ENCODE data around the gene RASAL1.

The RASAL1 gene

GRCh38 chr12:113135178-113136127 lies at the start of gene RASAL1:
Gene RASAL1, minus strand, starts transcription at chr12:113135761. Its CDS starts 299 bp downstream, at chr12:113135462.
- peak; percentile 78 for DNase-seq

GRCh38 chr12:113184900-113185179 lies 49.3 kb upstream of the RASAL1 start:
- DNase-seq = peak; percentile 91

DNA sequence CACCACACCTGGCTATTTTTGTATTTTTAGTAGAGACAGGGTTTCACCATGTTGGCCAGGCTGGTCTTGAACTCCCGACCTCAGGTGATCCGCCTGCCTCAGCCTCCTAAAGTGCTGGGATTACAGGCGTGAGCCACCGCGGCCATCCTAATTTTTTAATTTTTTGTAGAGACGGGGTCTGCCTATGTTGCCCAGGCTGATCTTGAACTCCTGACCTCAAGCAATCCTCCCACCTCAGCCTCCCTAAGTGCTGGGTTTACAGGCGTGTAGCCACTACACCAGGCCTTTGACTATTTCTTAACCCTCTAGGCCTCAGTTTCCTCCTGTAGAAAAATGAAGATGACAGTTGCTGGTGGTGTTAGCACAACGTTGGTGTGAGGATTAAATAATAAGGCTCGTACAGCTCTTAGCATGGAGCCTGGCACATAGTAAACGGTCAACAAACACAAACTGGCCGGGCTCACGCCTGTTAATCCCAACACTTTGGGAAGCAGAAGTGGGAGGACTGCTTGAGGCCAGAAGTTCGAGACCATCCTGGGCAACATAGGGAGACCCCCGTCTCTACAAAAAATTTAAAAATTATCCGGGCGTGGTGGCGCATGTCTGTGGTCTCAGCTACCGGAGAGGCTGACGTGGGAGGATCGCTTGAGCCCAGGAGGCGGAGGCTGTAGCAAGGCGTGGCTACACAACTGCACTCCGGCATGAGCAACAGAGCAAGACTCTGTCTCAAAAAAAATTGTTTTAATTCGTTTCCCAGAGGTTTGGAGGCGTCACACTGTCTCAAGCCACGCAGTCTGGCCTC lies 48.7 kb upstream of the RASAL1 start:
- DNase-seq = no peak

GRCh38 chr12:113183030-113183589 lies 47.5 kb upstream of the RASAL1 start:
- DNase-seq = no peak

GRCh38 chr12:113181975-113182374 lies 46.4 kb upstream of the RASAL1 start:
- DNase-seq = no peak

GRCh38 chr12:113180333-113180732 lies 44.8 kb upstream of the RASAL1 start:
- no peak for DNase-seq

DNA sequence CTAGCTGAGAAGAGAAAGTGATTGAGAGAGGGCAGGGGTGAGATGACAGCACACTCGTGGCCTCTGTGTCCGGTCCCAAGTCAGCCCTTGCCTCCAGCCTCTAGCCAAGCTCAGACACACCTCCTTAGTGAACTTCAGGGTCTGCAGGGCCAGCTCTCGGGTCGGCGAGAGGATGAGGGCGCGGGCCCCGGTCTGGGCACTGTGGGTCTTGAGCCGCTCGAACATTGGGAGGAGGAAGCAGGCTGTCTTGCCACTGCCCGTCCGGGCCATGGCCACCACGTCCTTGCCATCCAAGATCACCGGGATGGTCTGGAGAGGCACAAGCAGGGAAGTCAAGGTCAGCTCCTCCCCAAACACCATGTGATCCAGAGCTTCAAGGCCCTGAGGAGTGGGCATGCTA lies 43.5 kb upstream of the RASAL1 start:
- DNase-seq = no peak

DNA sequence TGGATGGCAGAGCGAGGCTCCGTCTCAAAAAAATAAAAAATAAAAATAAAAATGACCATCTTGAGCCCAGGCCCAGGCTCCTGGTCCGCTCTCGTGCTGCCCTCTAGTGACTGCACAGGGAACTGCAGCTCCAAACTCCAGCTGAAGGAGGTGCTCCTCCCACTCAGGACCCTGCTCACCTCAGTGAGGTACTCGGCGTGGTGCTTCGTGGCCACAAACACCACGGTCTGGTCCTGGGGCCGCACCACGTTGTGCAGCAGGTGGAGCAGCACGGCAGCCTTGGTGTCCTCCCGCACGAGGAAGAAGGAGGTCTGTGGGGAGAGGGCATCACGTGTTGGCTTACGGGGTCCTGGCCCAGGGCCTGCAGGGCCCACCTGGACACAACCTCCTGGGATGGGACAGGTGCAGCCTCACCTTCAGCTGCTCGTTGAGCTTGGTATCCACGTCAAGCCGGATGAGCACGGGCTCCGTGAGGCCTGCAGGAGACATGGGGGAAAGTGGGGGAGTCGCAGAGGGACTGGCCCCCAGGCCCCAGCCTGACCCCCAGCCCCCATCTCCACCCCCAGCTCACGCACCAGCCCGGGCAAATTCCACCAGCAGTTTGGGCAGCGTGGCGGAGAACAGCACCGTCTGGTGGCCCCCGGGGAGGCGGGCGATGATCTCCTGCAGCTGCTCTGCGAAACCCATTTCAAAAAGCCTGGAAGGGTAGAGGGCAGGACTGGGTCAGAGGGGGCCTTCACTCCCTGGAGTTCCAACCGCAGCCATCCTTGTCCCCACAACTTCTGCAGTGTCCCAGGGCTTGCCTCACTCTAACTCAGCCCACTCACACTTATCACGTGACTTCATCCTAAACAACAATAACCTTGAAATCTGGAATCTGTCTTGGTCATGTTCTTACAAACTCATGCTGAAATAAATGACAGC lies 39.2 kb upstream of the RASAL1 start:
- peak; percentile 80 for DNase-seq

DNA sequence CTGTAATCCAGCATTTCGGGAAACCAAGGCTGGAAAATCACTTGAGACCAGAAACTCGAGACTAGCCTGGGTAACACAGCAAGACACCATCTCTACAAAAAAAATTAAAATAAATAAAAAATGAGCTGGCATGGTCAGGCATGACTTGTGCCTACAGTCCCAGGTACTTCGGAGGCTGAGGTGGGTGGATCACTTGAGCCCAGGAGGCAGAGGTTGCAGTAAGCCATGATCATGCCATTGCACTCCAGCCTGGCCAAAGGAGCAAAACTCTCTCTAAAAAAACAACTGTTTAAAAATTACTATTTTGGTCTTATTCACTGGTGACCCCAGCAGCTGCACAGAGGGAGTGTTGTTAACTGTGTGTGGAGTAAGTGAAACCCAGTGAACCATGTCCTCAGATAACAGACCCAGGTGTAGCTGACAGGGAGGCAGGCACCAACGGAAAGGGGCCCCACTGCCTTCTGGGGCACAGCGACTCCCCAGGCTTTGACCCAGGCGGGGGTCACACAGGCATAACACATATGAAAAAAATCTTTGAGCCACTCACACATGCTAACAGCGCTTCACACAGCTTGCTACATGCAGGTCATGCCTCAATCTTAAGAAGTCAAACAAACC lies 37.6 kb upstream of the RASAL1 start:
- no peak for DNase-seq

- no peak for DNase-seq
Observed at GRCh38 chr12:113172185-113172584, 36.6 kb upstream of the RASAL1 start.

GRCh38 chr12:113171543-113171942 lies 36.0 kb upstream of the RASAL1 start:
- no peak for DNase-seq

GRCh38 chr12:113170926-113171325 lies 35.4 kb upstream of the RASAL1 start:
- no peak for DNase-seq

DNA sequence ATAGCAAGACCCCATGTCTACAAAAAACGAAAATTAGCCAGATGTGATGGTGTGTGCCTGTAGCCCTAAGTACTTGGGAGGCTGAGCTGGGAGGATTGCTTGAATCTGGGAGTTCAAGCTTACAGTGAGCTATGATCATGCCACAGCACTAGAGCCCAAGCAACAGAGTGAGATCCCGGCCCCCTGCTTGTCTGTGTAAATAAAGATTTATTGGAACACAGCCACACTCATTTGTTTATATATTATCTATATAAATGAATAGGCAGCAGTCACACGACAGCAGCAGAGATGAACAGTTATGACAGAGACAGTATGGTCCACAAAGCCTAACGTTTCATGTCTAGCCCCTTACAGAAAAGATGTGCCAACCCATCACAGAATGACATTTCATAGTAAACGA lies 34.9 kb upstream of the RASAL1 start:
- no peak for DNase-seq

DNA sequence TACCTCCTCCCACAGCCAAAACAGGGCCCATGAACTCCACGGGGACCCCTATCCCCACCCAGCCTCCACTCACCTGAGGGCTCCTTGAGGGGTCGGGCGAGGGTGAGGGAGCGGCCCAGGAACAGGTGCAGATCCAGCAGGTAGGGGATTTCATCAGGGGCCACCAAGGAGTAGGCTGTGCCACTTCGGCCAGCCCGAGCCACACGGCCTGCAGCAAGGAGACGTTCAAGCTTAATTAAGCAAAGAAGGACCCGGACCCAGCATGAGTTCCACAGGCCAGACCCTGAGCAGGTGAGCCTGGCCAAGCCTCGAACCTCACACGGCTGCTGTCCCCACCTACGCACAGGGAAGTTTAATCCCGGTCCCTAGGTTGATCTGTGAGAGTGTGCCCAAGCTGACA lies 34.1 kb upstream of the RASAL1 start:
- DNase-seq = no peak

GRCh38 chr12:113167868-113168267 lies 32.3 kb upstream of the RASAL1 start:
- DNase-seq = no peak

DNA sequence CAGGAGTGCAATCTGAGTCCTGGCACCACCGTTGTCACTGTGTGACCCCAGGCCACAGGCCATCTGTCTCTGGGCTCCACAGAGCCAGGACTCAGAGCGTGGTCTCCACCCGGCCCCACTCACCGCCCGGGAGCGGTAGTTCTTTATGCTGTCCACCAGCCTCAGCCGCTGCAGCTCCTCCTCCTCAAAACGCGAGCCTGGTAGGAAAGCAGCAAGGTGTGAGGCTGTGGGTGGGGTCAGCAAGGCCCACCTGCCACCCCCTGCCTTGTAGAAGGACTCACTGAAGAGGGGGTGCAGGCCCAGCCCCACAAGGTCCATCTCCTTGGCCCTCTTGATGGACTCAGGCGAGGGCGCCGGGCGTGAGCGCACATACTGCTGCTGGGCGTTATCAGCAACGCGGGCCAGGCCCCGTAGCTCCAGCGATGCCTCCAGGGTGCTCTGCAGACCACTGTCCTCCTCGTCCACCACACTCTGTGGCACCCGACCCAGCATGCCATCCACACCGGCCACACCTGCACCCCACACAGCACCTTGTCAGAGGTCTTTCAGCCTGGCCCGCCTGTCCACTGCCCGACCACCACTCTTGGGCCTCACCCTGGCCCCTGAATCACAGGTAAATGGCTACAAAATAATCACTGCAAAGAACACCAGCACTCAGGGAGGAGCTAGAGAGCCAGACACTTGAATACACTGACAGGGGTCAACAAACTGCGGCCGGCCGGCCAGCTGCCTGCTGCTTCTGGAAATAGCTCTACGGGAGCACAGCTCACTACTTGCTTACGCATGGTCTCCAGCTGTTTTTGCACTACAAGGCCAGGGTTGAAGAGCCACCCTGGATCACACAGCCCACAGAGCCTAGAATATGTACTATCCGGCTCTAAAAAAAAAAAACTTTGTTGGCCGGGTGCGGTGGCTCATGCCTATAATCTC lies 30.2 kb upstream of the RASAL1 start:
- DNase-seq = no peak

- DNase-seq = no peak
Observed at GRCh38 chr12:113164014-113164413, 28.5 kb upstream of the RASAL1 start.

- DNase-seq = no peak
Observed at GRCh38 chr12:113163030-113163360, 27.4 kb upstream of the RASAL1 start.

DNA sequence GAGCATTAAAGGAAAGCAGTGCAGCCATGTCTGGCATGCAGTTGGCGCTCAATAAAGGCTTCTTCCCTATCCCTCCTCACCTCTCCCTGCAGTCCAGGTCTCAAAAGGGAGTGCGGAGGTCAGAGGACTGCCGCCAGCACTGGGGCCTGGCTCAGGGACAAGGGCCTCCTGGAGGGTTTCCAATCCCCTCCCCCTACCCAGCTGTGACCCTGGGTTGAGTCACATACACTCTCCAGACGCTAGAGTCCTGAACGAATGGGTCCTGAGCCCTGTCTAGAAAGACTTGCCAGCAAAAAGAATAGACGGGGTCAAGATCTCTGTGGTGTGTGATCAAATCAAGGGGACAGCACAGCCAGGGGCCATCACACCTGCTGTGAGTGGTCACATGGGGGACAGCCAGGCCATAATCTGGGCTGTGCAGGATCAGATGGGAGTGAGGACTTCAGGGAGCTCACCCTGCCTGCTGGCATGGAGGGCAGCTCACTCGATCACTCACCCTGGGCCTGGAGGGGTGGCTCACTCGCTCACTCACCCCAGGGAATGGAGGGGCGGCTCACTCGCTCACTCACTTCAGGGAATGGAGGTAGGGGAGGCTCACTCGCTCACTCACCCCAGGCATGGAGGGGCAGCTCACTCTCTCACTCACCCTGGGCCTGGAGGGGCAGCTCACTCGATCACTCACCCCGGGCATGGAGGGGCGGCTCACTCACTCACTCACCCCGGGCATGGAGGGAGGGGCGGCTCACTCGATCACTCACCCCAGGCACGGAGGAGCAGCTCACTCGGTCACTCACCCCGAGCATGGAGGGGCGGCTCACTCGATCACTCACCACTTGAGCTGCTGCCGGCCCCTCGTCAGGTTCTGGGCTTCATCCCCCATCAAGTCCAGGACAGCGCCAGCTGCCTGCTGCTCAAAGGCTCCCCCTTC lies 26.8 kb upstream of the RASAL1 start:
- no peak for DNase-seq

GRCh38 chr12:113161415-113162016 lies 26.0 kb upstream of the RASAL1 start:
- DNase-seq = no peak
